GM19043 (cell line): Measurements from ENCODE around the gene RNF167.

Source experiments
- ATAC-seq: cut with Tn5 transposase; IDR thresholded peaks from one replicate; pipeline ENCODE4 v1.9.1; 2021; ENCODE audit warnings: low read depth; ENCODE audit not compliant: unreplicated experiment

The RNF167 gene

GRCh38 chr17:4939796-4940554 is at the start of gene RNF167, which contains the start of gene SLC25A11:
RNF167 (plus strand) TSS chr17:4940268; CDS start chr17:4940910, 642 bp downstream.
SLC25A11 (minus strand) TSS chr17:4940046; CDS start chr17:4939910, 136 bp downstream.
- ATAC-seq: peak; percentile 70

GRCh38 chr17:4891411-4892410 is 48.4 kb upstream of the RNF167 start:
- no peak for ATAC-seq

DNA sequence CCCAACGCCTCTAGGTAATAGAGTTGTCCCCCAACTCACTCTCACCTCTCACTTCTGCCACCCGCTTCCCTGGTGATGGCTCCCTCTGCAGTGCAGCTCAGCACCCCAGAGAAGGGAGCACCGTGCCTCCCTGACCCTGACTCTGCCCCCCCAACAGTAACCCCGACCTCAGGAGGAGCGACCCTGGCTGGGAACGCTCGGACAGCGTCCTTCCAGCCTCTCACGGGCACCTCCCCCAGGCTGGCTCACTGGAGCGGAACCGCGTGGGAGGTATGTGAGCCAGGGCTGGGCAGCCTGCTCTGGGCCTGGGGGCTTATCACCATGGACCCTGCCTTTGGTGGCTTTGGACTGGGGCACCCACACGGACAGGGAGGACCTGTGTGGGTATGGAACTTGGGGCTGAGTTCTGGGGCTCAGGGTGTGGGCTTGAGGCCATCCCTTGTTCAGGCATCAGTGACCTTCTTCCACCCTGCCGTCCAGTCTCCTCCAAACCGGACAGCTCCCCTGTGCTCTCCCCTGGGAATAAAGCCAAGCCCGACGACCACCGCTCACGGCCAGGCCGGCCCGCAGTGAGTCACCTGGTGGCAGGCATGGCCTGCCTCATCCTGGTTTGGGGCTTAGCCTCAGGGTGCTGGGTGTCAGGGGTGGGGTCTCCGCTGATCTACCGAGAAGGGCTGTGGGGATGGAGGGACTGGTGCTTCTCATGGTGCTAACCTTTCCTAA is 47.4 kb upstream of the RNF167 start:
- ATAC-seq: no peak

DNA sequence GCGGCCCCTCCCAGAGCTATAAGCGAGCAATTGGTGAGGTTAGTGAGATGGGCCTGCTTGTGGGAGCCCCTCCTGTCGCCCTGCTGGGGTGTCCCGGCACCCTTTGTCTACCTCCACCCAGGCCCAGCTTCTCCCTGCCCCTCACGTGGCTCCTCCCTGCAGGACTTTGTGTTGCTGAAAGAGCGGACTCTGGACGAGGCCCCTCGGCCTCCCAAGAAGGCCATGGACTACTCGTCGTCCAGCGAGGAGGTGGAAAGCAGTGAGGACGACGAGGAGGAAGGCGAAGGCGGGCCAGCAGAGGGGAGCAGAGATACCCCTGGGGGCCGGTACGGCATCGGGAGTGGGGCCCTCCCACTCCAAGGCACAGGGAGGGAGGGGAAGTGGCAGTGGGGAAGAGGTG is 46.8 kb upstream of the RNF167 start:
- no peak for ATAC-seq

DNA sequence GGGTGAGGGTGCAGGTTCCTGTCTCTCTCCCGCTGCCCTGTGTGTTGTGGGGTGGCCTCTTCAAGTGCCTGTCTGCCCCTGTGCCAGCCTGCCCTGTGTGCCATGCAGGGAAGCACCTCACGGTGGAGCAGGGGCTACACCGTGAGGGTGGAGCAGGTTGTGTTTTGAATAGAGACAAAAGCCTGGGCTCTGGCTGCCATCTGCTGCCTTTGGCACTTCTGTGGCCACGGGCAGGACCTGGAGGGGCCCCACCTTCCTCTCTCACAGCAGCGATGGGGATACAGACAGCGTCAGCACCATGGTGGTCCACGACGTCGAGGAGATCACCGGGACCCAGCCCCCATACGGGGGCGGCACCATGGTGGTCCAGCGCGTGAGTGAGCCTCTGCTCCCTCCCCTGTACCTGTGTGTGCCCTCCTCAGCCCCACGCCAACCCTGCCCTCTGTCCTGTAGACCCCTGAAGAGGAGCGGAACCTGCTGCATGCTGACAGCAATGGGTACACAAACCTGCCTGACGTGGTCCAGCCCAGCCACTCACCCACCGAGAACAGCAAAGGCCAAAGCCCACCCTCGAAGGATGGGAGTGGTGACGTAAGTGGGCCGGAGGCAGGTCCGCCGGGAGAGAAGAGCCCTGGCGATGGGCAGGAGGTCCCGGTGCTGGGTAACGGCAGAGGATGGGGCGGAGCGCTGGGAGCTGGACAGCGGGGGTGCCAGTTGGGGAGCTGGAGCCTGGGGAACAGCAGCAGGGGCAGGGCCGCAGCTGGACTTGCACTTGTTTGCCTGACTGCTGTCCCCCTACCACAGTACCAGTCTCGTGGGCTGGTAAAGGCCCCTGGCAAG is 46.1 kb upstream of the RNF167 start:
- ATAC-seq: no peak

GRCh38 chr17:4895121-4895520 is 44.9 kb upstream of the RNF167 start:
- no peak for ATAC-seq

DNA sequence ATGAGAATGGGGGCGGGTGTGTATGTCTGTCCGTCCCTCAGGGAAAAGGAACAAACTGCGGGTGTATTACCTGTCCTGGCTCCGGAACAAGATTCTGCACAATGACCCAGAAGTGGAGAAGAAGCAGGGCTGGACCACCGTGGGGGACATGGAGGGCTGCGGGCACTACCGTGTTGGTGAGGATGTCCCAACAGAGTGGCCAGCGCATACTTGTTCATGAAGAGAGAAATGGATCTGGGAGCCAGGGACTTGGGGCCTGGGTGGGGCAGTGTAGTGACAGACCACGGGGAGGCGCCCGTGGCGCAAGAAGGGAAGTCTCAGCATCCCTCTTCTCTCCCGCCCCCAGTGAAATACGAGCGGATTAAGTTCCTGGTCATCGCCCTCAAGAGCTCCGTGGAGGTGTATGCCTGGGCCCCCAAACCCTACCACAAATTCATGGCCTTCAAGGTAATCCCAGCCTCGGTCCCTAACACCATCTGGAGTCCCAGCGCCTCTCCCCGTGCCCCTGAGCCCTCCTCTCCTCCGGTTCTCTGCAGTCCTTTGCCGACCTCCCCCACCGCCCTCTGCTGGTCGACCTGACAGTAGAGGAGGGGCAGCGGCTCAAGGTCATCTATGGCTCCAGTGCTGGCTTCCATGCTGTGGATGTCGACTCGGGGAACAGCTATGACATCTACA is 44.3 kb upstream of the RNF167 start:
- no peak for ATAC-seq

DNA sequence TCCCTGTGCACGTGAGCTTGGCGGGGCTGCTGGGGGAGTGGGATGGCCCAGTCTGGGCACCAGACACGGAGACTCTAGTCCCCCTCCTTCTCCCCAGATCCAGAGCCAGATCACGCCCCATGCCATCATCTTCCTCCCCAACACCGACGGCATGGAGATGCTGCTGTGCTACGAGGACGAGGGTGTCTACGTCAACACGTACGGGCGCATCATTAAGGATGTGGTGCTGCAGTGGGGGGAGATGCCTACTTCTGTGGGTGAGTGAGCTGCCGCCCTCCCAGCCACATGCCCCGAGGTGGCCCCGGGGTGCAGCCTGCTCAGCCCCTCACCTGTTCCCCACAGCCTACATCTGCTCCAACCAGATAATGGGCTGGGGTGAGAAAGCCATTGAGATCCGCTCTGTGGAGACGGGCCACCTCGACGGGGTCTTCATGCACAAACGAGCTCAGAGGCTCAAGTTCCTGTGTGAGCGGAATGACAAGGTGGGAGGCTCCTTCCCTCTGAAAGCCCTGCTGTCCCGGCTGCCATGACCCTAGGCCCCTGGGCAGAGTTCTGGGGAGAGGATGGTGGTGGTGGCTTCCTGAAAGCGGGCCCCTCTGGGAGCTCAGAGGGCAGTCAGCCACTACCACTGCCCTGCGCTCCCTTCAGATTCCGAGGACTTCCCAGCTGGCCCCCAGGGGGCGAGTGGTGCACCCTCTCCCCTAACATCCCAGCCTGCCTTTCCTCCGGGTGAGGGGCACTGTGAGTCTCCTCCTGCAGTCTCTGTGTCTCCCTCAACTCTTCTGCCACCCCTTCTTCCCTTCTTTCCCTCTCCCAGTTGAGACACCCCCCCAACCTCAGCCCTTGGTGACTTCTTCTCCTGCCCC is 43.5 kb upstream of the RNF167 start:
- ATAC-seq: no peak

GRCh38 chr17:4897198-4897687 is 42.8 kb upstream of the RNF167 start:
- ATAC-seq: no peak

GRCh38 chr17:4897785-4898184 is 42.3 kb upstream of the RNF167 start:
- no peak for ATAC-seq

- no peak for ATAC-seq
Measured at GRCh38 chr17:4898351-4898750, 41.7 kb upstream of the RNF167 start.

- ATAC-seq: no peak
Measured at GRCh38 chr17:4898927-4899326, 41.1 kb upstream of the RNF167 start.

- ATAC-seq: no peak
Measured at GRCh38 chr17:4899341-4900230, 40.5 kb upstream of the RNF167 start, which contains the start of gene C17orf107. C17orf107 (plus strand) TSS chr17:4899536; CDS start chr17:4899763, 227 bp downstream.

DNA sequence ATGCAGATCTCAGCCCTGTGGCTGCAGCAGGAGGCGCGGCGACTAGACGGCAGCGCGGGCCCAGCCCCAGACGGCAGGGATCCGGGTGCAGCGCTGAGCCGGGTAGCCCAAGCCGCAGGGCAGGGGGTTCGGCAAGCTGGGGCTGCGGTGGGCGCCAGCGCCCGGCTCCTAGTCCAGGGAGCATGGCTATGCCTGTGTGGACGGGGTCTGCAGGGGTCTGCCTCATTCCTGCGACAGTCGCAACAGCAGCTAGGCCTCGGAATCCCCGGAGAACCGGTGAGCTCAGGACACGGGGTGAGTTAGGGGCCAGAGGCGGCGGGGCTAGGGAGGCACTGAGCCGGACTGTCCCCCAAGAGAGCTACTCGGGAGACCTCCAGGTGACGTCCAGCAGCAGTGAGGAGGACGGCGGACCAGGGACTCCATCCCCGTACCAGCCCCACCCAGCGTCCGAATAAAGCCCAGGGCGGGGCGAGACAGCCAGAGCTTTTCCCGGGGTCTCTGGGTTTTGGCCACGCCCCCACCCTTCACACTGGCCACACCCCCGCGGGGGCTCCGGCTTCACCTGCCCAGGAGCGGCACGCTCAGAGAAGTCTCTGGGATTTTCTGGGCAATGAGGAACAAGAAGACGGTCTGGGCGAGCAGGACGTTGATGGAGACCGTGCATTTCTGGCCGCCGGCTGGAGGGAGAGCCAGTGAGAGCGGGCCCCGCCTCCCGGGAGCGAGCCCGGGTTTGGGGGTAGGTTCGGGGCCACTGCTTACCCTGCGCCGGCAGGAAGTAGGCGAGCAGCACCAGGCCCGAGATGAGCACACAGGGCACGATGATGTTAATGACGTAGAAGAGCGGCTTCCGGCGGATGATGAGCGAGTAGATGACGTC is 39.6 kb upstream of the RNF167 start:
- ATAC-seq: no peak

- no peak for ATAC-seq
Measured at GRCh38 chr17:4901108-4901647, 38.9 kb upstream of the RNF167 start.
